Progenitor cell of endocrine pancreas (in vitro differentiated cells): ENCODE measurements around the gene CUX1. TPM values are rescaled to one million over a fixed set of nuclear protein-coding genes. Genes with fewer than 3 reads are reported as not detected.

Source experiments
- DNase-seq: peaks from one replicate; pipeline ENCODE4 v3.0.0; 2021; ENCODE audit warnings: low spot score; ENCODE audit not compliant: unreplicated experiment
- H3K27ac Mint-ChIP-seq: 2 replicates; pipeline ENCODE4 v1.8.0; 2021; ENCODE audit warnings: mild to moderate bottlenecking, moderate library complexity, mixed read lengths
- H3K27me3 Mint-ChIP-seq: 2 replicates; pipeline ENCODE4 v1.8.0; 2021; ENCODE audit warnings: mixed read lengths
- H3K36me3 Mint-ChIP-seq: 2 replicates; pipeline ENCODE4 v1.8.0; 2022; ENCODE audit warnings: mixed read lengths; ENCODE audit not compliant: insufficient read depth
- H3K4me1 Mint-ChIP-seq: 2 replicates; pipeline ENCODE4 v1.8.0; 2021; ENCODE audit warnings: low read depth, mixed read lengths
- H3K4me3 Mint-ChIP-seq: 2 replicates; pipeline ENCODE4 v1.8.0; 2021; ENCODE audit warnings: low read depth, mild to moderate bottlenecking, moderate library complexity, mixed read lengths
- H3K9me3 Mint-ChIP-seq: 2 replicates; pipeline ENCODE4 v1.8.0; 2021; ENCODE audit warnings: low read depth, mixed read lengths
- total RNA-seq: library from RNA; stranded (reverse); gene quantifications from 2 replicates; pipeline ENCODE4 v1.2.1, GENCODE V29; 2021
- TF ChIP-seq, protein P1 (sequence below): fragments of 200-600 bp; sonication (generic); IDR thresholded peaks from one replicate; pipeline ENCODE4 v1.5.0; 2021; ENCODE audit warnings: antibody characterized with exemption, mild to moderate bottlenecking; ENCODE audit not compliant: unreplicated experiment

Gene CUX1
- total RNA-seq, 1 donor from 2014 or later = 103 TPM

DNA sequence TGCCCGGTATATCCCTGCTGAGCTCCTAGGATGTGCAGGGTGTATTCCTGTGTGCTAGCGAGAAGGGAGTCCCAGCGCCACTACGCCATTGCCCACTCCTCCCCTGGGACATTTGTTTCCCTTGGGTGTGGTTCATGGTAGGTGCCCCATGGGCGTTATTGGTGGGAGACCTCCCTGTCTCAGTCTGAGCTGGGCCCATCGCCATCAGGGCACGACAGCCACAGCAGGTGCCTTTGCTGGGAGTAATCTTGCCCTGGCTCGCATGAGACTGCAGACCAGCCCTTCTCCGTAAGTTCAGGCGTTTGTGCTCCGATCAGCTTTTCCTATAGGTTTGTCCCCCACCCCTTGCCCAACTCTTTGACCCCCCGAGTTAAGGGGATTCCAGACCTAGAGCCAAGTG lies 332.0 kb downstream of the CUX1 start:
- H3K4me1 Mint-ChIP-seq = peaks cover 3% of the 10 kb centered on the region
- H3K4me3 Mint-ChIP-seq = no peak overlapping the region
- TF ChIP-seq, protein P1, sequence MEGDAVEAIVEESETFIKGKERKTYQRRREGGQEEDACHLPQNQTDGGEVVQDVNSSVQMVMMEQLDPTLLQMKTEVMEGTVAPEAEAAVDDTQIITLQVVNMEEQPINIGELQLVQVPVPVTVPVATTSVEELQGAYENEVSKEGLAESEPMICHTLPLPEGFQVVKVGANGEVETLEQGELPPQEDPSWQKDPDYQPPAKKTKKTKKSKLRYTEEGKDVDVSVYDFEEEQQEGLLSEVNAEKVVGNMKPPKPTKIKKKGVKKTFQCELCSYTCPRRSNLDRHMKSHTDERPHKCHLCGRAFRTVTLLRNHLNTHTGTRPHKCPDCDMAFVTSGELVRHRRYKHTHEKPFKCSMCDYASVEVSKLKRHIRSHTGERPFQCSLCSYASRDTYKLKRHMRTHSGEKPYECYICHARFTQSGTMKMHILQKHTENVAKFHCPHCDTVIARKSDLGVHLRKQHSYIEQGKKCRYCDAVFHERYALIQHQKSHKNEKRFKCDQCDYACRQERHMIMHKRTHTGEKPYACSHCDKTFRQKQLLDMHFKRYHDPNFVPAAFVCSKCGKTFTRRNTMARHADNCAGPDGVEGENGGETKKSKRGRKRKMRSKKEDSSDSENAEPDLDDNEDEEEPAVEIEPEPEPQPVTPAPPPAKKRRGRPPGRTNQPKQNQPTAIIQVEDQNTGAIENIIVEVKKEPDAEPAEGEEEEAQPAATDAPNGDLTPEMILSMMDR = no peak
- H3K36me3 Mint-ChIP-seq = peaks cover 7% of the 10 kb centered on the region
- H3K27me3 Mint-ChIP-seq = no peaks in the 10 kb centered on the region
- H3K27ac Mint-ChIP-seq = no peak overlapping the region
- H3K9me3 Mint-ChIP-seq = no peaks in the 10 kb centered on the region
- DNase-seq = no peak

GRCh38 chr7:102150266-102150665 lies 332.8 kb downstream of the CUX1 start:
- H3K27me3 Mint-ChIP-seq = no peaks in the 10 kb centered on the region
- H3K27ac Mint-ChIP-seq = no peak overlapping the region
- H3K9me3 Mint-ChIP-seq = no peaks in the 10 kb centered on the region
- TF ChIP-seq, protein P1 = no peak
- H3K36me3 Mint-ChIP-seq = peaks cover 4% of the 10 kb centered on the region
- no peak overlapping the region for H3K4me3 Mint-ChIP-seq
- H3K4me1 Mint-ChIP-seq = peaks cover 3% of the 10 kb centered on the region
- DNase-seq = no peak

DNA sequence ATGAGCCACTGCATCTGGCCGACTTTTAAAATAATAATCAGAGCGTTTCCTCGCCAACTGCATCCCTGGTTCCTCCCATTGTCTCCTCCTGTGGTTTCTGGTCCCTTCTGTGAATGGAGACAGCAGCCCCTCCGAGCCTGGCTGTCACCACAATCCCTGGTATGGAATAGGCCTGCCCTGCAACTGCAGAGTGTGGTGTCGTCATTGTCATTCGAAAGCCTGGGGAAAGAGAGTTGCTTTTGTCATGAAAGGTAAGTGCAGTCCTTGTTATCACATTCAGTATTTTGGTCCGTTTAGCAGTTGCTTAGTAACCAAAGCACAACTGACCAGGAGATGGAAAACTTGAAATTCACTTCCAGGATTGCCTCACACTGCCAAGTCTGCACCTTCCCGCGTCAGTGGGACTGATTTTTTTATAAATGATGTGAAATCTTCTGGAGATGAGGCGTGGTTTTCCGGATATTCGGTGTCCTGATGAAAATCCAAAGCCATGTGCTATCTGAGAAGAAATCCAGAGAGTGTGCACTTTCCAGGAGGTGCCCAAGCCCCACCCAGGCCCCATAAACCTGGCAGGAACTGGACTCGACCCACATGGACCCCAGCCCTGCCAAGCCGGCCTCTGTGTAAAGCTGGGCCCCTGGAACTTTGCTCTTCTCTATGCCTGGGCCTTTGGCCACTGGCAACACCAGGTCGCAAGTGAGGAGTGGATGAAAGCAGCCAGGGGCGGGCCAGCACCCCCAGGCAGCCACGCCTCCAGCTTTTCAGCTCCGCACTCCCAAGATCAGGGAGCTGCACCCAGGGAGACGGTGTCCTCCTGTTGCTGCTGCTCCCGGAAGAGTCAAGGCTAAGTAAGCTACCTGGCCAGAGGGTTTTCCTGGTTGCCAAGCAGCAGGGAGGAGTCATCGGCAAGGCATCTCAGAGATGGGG lies 335.5 kb downstream of the CUX1 start:
- Mint-ChIP-seq H3K27ac (peak overlapping the region; percentile 73), H3K4me1 (peaks cover 3% of the 10 kb centered on the region), H3K9me3 (no peaks in the 10 kb centered on the region), H3K4me3 (no peak overlapping the region), H3K27me3 (no peaks in the 10 kb centered on the region), H3K36me3 (peaks cover 3% of the 10 kb centered on the region)
- TF ChIP-seq, protein P1 = no peak
- DNase-seq = no peak

GRCh38 chr7:102153599-102153946 lies 336.1 kb downstream of the CUX1 start:
- Mint-ChIP-seq H3K36me3 (peaks cover 7% of the 10 kb centered on the region), H3K9me3 (no peaks in the 10 kb centered on the region), H3K27ac (no peak overlapping the region), H3K27me3 (no peaks in the 10 kb centered on the region), H3K4me1 (peaks cover 3% of the 10 kb centered on the region), H3K4me3 (no peak overlapping the region)
- TF ChIP-seq, protein P1 = no peak
- DNase-seq = no peak

DNA sequence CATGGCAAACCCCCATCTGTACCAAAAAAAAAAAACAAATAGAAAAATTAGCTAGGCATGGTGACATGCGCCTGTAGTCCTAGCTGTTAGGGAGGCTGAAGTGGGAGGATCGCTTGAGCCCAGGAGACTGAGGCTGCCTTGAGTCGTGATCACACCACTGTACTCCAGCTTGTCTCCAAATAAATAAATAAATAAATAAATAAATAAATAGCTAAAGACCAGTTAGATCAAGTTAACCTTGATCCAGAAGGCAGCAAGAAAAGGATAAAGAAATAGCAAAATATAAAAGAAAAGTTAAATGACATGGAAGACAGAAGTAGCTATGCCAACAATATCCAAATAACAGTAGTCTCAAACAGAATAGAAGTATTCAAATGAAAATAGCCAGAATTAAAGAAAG lies 337.0 kb downstream of the CUX1 start:
- Mint-ChIP-seq H3K4me1 (peaks cover 3% of the 10 kb centered on the region), H3K27ac (peak overlapping the region; percentile 41), H3K27me3 (no peaks in the 10 kb centered on the region), H3K9me3 (no peaks in the 10 kb centered on the region), H3K36me3 (peaks cover 7% of the 10 kb centered on the region), H3K4me3 (no peak overlapping the region)
- no peak for DNase-seq
- TF ChIP-seq, protein P1 = no peak
